H9 (cell line): ENCODE data around the gene ITGAE. TPM values are rescaled to one million over a fixed set of nuclear protein-coding genes. Genes with fewer than 3 reads are reported as not detected.

Experiments
- DNase-seq: peaks from one replicate; pipeline ENCODE4 v3.0.0-alpha.2; 2017
- H2AFZ ChIP-seq: one replicate; pipeline ENCODE4 v1.6.1; 2013; ENCODE audit warnings: mild to moderate bottlenecking, low read length, control low read depth, moderate library complexity
- H2AK5ac ChIP-seq: 2 replicates; pipeline ENCODE4 v1.6.1; 2013; ENCODE audit warnings: low read length, control low read depth, mixed read lengths; ENCODE audit not compliant: insufficient read length
- H2BK120ac ChIP-seq: one replicate; pipeline ENCODE4 v1.6.1; 2013; ENCODE audit warnings: low read depth, mild to moderate bottlenecking, low read length, control low read depth, inconsistent platforms; ENCODE audit not compliant: poor library complexity, severe bottlenecking
- H2BK12ac ChIP-seq: 2 replicates; pipeline ENCODE4 v1.6.1; 2013; ENCODE audit warnings: low read length, control low read depth, mixed read lengths, low read depth; ENCODE audit not compliant: insufficient read length
- H2BK15ac ChIP-seq: 2 replicates; pipeline ENCODE4 v1.6.1; 2013; ENCODE audit warnings: low read depth, low read length, control low read depth
- H2BK20ac ChIP-seq: one replicate; pipeline ENCODE4 v1.6.1; 2013; ENCODE audit warnings: low read depth, mild to moderate bottlenecking, low read length, control low read depth, inconsistent platforms; ENCODE audit not compliant: poor library complexity, severe bottlenecking
- H2BK5ac ChIP-seq: 2 replicates; pipeline ENCODE4 v1.6.1; 2013; ENCODE audit warnings: low read length, control low read depth, mixed read lengths; ENCODE audit not compliant: insufficient read length
- H3K14ac ChIP-seq: 2 replicates; pipeline ENCODE4 v1.6.1; 2013; ENCODE audit warnings: low read length, control low read depth; ENCODE audit not compliant: insufficient read depth
- H3K18ac ChIP-seq: 2 replicates; pipeline ENCODE4 v1.6.1; 2013; ENCODE audit warnings: low read depth, mild to moderate bottlenecking, mixed read lengths, low read length, control low read depth; ENCODE audit not compliant: insufficient read length
- H3K23ac ChIP-seq: 2 replicates; pipeline ENCODE4 v1.6.1; 2013; ENCODE audit warnings: low read length, control low read depth, mixed read lengths, low read depth; ENCODE audit not compliant: insufficient read length
- H3K23me2 ChIP-seq: 2 replicates; pipeline ENCODE4 v1.6.1; 2013; ENCODE audit warnings: low read depth, mild to moderate bottlenecking, mixed read lengths, low read length, control low read depth; ENCODE audit not compliant: insufficient read length, poor library complexity, severe bottlenecking
- H3K27ac ChIP-seq: 2 replicates; pipeline ENCODE4 v1.5.1; 2013; ENCODE audit warnings: low read length, control low read depth, mixed read lengths, low read depth; ENCODE audit not compliant: insufficient read length
- H3K27me3 ChIP-seq: 2 replicates; pipeline ENCODE4 v1.6.1; 2013; ENCODE audit warnings: low read length, control low read depth, inconsistent platforms; ENCODE audit not compliant: insufficient read depth
- H3K4ac ChIP-seq: 2 replicates; pipeline ENCODE4 v1.6.1; 2013; ENCODE audit warnings: low read depth, mild to moderate bottlenecking, control low read depth, inconsistent platforms, low read length, moderate library complexity
- H3K4me1 ChIP-seq: 2 replicates; pipeline ENCODE4 v1.6.1; 2013; ENCODE audit warnings: low read length, control low read depth, inconsistent platforms; ENCODE audit not compliant: insufficient read depth
- H3K4me2 ChIP-seq: 2 replicates; pipeline ENCODE4 v1.6.1; 2013; ENCODE audit warnings: low read length, control low read depth, mixed read lengths; ENCODE audit not compliant: insufficient read length, insufficient read depth
- H3K56ac ChIP-seq: 2 replicates; pipeline ENCODE4 v1.6.1; 2013; ENCODE audit warnings: low read depth, mild to moderate bottlenecking, mixed read lengths, low read length, control low read depth; ENCODE audit not compliant: insufficient read length
- H3K79me1 ChIP-seq: 2 replicates; pipeline ENCODE4 v1.6.1; 2013; ENCODE audit warnings: low read depth, mild to moderate bottlenecking, moderate library complexity, low read length, control low read depth, inconsistent platforms; ENCODE audit not compliant: insufficient read depth, poor library complexity, severe bottlenecking
- H3K79me2 ChIP-seq: 2 replicates; pipeline ENCODE4 v1.6.1; 2013; ENCODE audit warnings: low read length, control low read depth, inconsistent platforms; ENCODE audit not compliant: insufficient read depth
- H3K9ac ChIP-seq: 2 replicates; pipeline ENCODE4 v1.6.1; 2013; ENCODE audit warnings: low read length, control low read depth, mixed read lengths; ENCODE audit not compliant: insufficient read length; ENCODE audit errors: extremely low read depth
- H3K9me3 ChIP-seq: one replicate; pipeline ENCODE4 v1.6.1; 2013; ENCODE audit warnings: low read depth, low read length, inconsistent platforms; ENCODE audit not compliant: control insufficient read depth
- H3T11ph ChIP-seq: one replicate; pipeline ENCODE4 v1.6.1; 2013; ENCODE audit warnings: mild to moderate bottlenecking, low read length, control low read depth, inconsistent platforms
- H4K20me1 ChIP-seq: one replicate; pipeline ENCODE4 v1.6.1; 2013; ENCODE audit not compliant: control insufficient read depth, insufficient read length, insufficient read depth
- H4K5ac ChIP-seq: 2 replicates; pipeline ENCODE4 v1.6.1; 2013; ENCODE audit warnings: low read depth, mild to moderate bottlenecking, mixed read lengths, low read length, control low read depth; ENCODE audit not compliant: insufficient read length
- H4K8ac ChIP-seq: replicated peaks from 2 replicates; pipeline ENCODE4 v1.6.1; 2013; ENCODE audit warnings: low read length, control low read depth, mixed read lengths, low read depth; ENCODE audit not compliant: insufficient read length
- H4K91ac ChIP-seq: 2 replicates; pipeline ENCODE4 v1.6.1; 2013; ENCODE audit warnings: low read depth, mild to moderate bottlenecking, moderate library complexity, mixed read lengths, low read length, control low read depth; ENCODE audit not compliant: insufficient read length
- H3K27ac Mint-ChIP-seq, 3 experiments: 2 replicates in 2 of 3; 3 replicates in 1 of 3; pipeline ENCODE4 v1.8.0; 2020 to 2021; ENCODE audit warnings: mixed read lengths in 3 of 3, mild to moderate bottlenecking in 1 of 3, moderate library complexity in 1 of 3
- H3K27me3 Mint-ChIP-seq: 2 replicates; pipeline ENCODE4 v1.8.0; 2021; ENCODE audit warnings: low read depth, mild to moderate bottlenecking, moderate library complexity, mixed read lengths
- H3K36me3 Mint-ChIP-seq, 3 experiments: 2 replicates in 2 of 3; 3 replicates in 1 of 3; pipeline ENCODE4 v1.8.0; 2020 to 2021; ENCODE audit warnings: low read depth in 3 of 3, mixed read lengths in 3 of 3; ENCODE audit not compliant: insufficient read depth in 1 of 3
- H3K4me1 Mint-ChIP-seq, 2 experiments: 2 replicates each; pipeline ENCODE4 v1.8.0; 2020; ENCODE audit warnings: mixed read lengths in 2 of 2
- H3K4me3 Mint-ChIP-seq, 2 experiments: 2 replicates in 1 of 2; 3 replicates in 1 of 2; pipeline ENCODE4 v1.8.0; 2020 to 2021; ENCODE audit warnings: mild to moderate bottlenecking in 2 of 2, mixed read lengths in 2 of 2, moderate library complexity in 1 of 2
- H3K9me3 Mint-ChIP-seq, 2 experiments: 2 replicates in 1 of 2; 3 replicates in 1 of 2; pipeline ENCODE4 v1.8.0; 2020; ENCODE audit warnings: mild to moderate bottlenecking in 2 of 2, mixed read lengths in 2 of 2, moderate library complexity in 1 of 2
- WGBS: extraction: QIAGEN DNeasy Blood & Tissue Kit; methylation state at CpG from one replicate; pipeline ENCODE4 v1.1.7; 2013; ENCODE audit warnings: missing lambda C conversion rate, low lambda C conversion rate, mixed read lengths; ENCODE audit not compliant: insufficient read length; ENCODE audit errors: extremely low coverage; 5-methylcytosine and 5-hydroxymethylcytosine counted together
- total RNA-seq: library from RNA; stranded (reverse); gene quantifications from 2 replicates; pipeline ENCODE4 v1.2.1, GENCODE V29; 2021
- TF ChIP-seq, protein P1 (sequence below): fragments of 200-600 bp; sonication (generic); conservative IDR thresholded peaks from 3 replicates; pipeline ENCODE4 v1.8.0; 2021; ENCODE audit warnings: antibody characterized with exemption, mild to moderate bottlenecking

The ITGAE gene
- total RNA-seq, 1 experiment from 2014 or later: 23.5 TPM

DNA sequence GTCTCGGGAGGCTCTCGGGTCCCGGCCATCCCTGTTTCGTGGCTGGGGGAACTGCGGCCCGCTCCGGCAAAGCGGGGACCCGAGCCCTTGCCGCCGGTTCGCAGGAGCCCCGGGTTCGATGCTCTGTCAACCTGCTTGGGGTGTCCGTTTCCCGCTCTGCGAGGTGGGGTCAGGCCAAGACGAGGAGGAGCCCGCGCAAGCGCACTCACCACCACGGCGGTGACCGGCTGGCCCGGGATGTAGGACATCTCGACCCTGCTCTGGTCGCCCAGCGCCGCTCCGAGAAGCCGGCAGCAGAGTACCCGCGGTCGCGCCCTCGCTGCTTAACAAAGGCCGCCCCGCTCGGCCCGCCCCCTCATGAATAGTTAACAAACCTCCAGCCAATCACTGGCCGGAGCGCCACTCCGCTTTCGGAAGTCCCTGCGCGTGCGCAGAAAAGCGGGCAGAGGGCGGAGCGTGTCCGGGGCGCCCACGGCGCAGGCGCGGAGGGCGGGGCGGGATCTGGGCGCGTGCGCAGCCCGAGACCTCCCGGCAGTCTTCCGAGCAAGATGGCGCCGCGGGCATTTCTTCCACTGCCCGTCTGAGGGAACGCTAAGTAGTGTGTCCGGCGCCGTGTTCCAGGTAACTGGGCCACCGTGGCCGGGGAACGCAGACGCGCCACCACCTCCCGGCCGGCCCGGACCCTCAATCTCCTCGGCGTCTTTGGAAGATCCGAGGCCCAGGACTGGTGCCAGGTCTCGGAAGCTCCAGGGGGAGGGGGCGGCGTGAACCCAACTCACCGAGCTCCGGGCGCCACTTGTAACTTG lies 132.5 kb downstream of the ITGAE start, which contains the start of the genes EMC6 and TAX1BP3:
TSS of gene EMC6 (plus strand) at position 534 of the 806 bp plus-strand sequence. CDS start 335 bp downstream, outside the sequence.
TSS of gene TAX1BP3 (minus strand) at position 300 of the 806 bp plus-strand sequence. CDS start at position 248, 52 bp downstream.
- H3K27ac Mint-ChIP-seq: peak within 1 kb of the TSS; percentile 94 to 98 (median 98)
- no peak within 1 kb of the TSS for H2BK120ac ChIP-seq
- H4K5ac ChIP-seq: no peak within 1 kb of the TSS
- no peaks in the 10 kb centered on the region for H3K27me3 ChIP-seq
- no CpG with 5 or more reads among the region's 89 CpGs for WGBS
- peaks cover 3% of the 10 kb centered on the region; the same call in 1 of the 2 replicates for H3K4me1 ChIP-seq
- TF ChIP-seq, protein P1, sequence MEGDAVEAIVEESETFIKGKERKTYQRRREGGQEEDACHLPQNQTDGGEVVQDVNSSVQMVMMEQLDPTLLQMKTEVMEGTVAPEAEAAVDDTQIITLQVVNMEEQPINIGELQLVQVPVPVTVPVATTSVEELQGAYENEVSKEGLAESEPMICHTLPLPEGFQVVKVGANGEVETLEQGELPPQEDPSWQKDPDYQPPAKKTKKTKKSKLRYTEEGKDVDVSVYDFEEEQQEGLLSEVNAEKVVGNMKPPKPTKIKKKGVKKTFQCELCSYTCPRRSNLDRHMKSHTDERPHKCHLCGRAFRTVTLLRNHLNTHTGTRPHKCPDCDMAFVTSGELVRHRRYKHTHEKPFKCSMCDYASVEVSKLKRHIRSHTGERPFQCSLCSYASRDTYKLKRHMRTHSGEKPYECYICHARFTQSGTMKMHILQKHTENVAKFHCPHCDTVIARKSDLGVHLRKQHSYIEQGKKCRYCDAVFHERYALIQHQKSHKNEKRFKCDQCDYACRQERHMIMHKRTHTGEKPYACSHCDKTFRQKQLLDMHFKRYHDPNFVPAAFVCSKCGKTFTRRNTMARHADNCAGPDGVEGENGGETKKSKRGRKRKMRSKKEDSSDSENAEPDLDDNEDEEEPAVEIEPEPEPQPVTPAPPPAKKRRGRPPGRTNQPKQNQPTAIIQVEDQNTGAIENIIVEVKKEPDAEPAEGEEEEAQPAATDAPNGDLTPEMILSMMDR: no peak
- H3K79me2 ChIP-seq: peaks cover 7% of the 10 kb centered on the region; the same call in 1 of the 2 replicates
- no peak within 1 kb of the TSS for H3K4ac ChIP-seq
- H3K4me1 Mint-ChIP-seq: peaks cover 16 to 17% of the 10 kb centered on the region in 2 experiments
- no peak within 1 kb of the TSS for H4K91ac ChIP-seq
- peak within 1 kb of the TSS; percentile 84 for H3K18ac ChIP-seq
- no peak within 1 kb of the TSS for H2AFZ ChIP-seq
- H4K20me1 ChIP-seq: no peaks in the 10 kb centered on the region
- peaks cover 9% of the 10 kb centered on the region for H3K23me2 ChIP-seq
- H2BK12ac ChIP-seq: no peak within 1 kb of the TSS
- H3K36me3 Mint-ChIP-seq: peaks cover 8 to 24% (median 16%) of the 10 kb centered on the region in 3 experiments; a peak in 6 of 7 replicates
- no peak within 1 kb of the TSS for H2AK5ac ChIP-seq
- H3K56ac ChIP-seq: no peak within 1 kb of the TSS
- no peaks in the 10 kb centered on the region for H3K9me3 ChIP-seq
- no peak within 1 kb of the TSS for H3K27ac ChIP-seq
- peak within 1 kb of the TSS; percentile 98 for H3K4me3 Mint-ChIP-seq
- no peak within 1 kb of the TSS for H2BK20ac ChIP-seq
- no peaks in the 10 kb centered on the region for H3K9me3 Mint-ChIP-seq
- H3K23ac ChIP-seq: no peak within 1 kb of the TSS
- peak within 1 kb of the TSS; percentile 88 for H3K4me2 ChIP-seq
- H3K79me1 ChIP-seq: peaks cover 4% of the 10 kb centered on the region
- H3K9ac ChIP-seq: peak within 1 kb of the TSS; percentile 89
- peak; percentile 100 for DNase-seq
- H4K8ac ChIP-seq: no peak within 1 kb of the TSS
- H3K14ac ChIP-seq: peak within 1 kb of the TSS; percentile 77
- no peak within 1 kb of the TSS for H3T11ph ChIP-seq
- no peak within 1 kb of the TSS for H2BK5ac ChIP-seq
- no peak within 1 kb of the TSS for H2BK15ac ChIP-seq
- H3K27me3 Mint-ChIP-seq: no peaks in the 10 kb centered on the region
